SK-N-SH treated with all-trans-retinoic acid at 6 μM for 48 hours (cell line): ENCODE data around the gene HS3ST3B1.

Experiments used
- ATAC-seq: fragments of 200-7000 bp; cut with Tn5 transposase; 3 replicates; pipeline ENCODE4 v1.9.1; 2020; ENCODE audit warnings: mild to moderate bottlenecking, moderate library complexity
- ARNTL ChIP-seq: fragments of 450-650 bp; formaldehyde crosslinking; IDR thresholded peaks from 2 replicates; pipeline ENCODE4 v1.5.0; 2020; ENCODE audit warnings: low read depth, mild to moderate bottlenecking, moderate library complexity, borderline replicate concordance
- BACH2 ChIP-seq: fragments of 250-450 bp; sonication (Bioruptor Pico); IDR thresholded peaks from 2 replicates; pipeline ENCODE4 v1.9.0; 2021; ENCODE audit warnings: mild to moderate bottlenecking, borderline replicate concordance
- CREB5 ChIP-seq: fragments of 250-450 bp; sonication (Bioruptor Pico); IDR thresholded peaks from 2 replicates; pipeline ENCODE4 v1.5.1; 2020; ENCODE audit warnings: low read depth, mild to moderate bottlenecking, moderate library complexity
- CSDC2 ChIP-seq: fragments of 250-450 bp; sonication (Bioruptor Pico); IDR thresholded peaks from 2 replicates; pipeline ENCODE4 v1.5.0; 2020; ENCODE audit warnings: mild to moderate bottlenecking, moderate library complexity
- ISL1 ChIP-seq: fragments of 250-450 bp; sonication (Bioruptor Pico); IDR thresholded peaks from 2 replicates; pipeline ENCODE4 v2.1.2; 2022; ENCODE audit warnings: mild to moderate bottlenecking, moderate library complexity
- OSR1 ChIP-seq: fragments of 250-450 bp; sonication (Bioruptor Pico); IDR thresholded peaks from 2 replicates; pipeline ENCODE4 v1.8.0; 2022; ENCODE audit warnings: moderate library complexity, mild to moderate bottlenecking, inconsistent platforms
- PATZ1 ChIP-seq: fragments of 250-450 bp; sonication (Bioruptor Pico); IDR thresholded peaks from 2 replicates; pipeline ENCODE4 v1.8.0; 2020; ENCODE audit warnings: mild to moderate bottlenecking, moderate library complexity, borderline replicate concordance
- PPARA ChIP-seq: fragments of 250-450 bp; sonication (Bioruptor Pico); IDR thresholded peaks from 2 replicates; pipeline ENCODE4 v1.5.0; 2020; ENCODE audit warnings: mild to moderate bottlenecking, borderline replicate concordance
- SNAI2 ChIP-seq: fragments of 250-450 bp; sonication (Bioruptor Pico); IDR thresholded peaks from 2 replicates; pipeline ENCODE4 v1.5.0; 2020; ENCODE audit warnings: mild to moderate bottlenecking, moderate library complexity
- TOX ChIP-seq: fragments of 250-450 bp; sonication (Bioruptor Pico); IDR thresholded peaks from 2 replicates; pipeline ENCODE4 v1.8.0; 2021; ENCODE audit warnings: mild to moderate bottlenecking, moderate library complexity, borderline replicate concordance
- TSHZ2 ChIP-seq: fragments of 250-450 bp; sonication (Bioruptor Pico); IDR thresholded peaks from 2 replicates; pipeline ENCODE4 v1.5.0; 2020; ENCODE audit warnings: mild to moderate bottlenecking, moderate library complexity
- ZC3H10 ChIP-seq: fragments of 250-450 bp; sonication (Bioruptor Pico); IDR thresholded peaks from 2 replicates; pipeline ENCODE4 v1.5.1; 2021; ENCODE audit warnings: mild to moderate bottlenecking, moderate library complexity
- ZFP3 ChIP-seq: fragments of 250-450 bp; sonication (Bioruptor Pico); IDR thresholded peaks from 2 replicates; pipeline ENCODE4 v1.5.0; 2020; ENCODE audit warnings: mild to moderate bottlenecking, moderate library complexity
- ZFP30 ChIP-seq: fragments of 450-650 bp; formaldehyde crosslinking; IDR thresholded peaks from 2 replicates; pipeline ENCODE4 v1.5.0; 2022; ENCODE audit warnings: mild to moderate bottlenecking, moderate library complexity
- ZNF70 ChIP-seq: fragments of 450-650 bp; formaldehyde crosslinking; IDR thresholded peaks from 2 replicates; pipeline ENCODE4 v1.5.0; 2020; ENCODE audit warnings: mild to moderate bottlenecking, moderate library complexity
- ZNF8 ChIP-seq: fragments of 450-650 bp; formaldehyde crosslinking; IDR thresholded peaks from 2 replicates; pipeline ENCODE4 v1.5.0; 2020; ENCODE audit warnings: mild to moderate bottlenecking, moderate library complexity

HS3ST3B1 gene

GRCh38 chr17:14398766-14399165, 97.9 kb downstream of the HS3ST3B1 start:
- TF ChIP-seq ZFP3 (CRISPR knock-in tag) (no peak), ARNTL (CRISPR knock-in tag) (no peak), TSHZ2 (CRISPR knock-in tag) (no peak), ZNF70 (CRISPR knock-in tag) (no peak), TOX (no peak), ZFP30 (CRISPR knock-in tag) (no peak), PPARA (CRISPR knock-in tag) (no peak), SNAI2 (CRISPR knock-in tag) (no peak), CREB5 (CRISPR knock-in tag) (no peak), PATZ1 (CRISPR knock-in tag) (no peak), ISL1 (CRISPR knock-in tag) (no peak), ZNF8 (CRISPR knock-in tag) (no peak), OSR1 (CRISPR knock-in tag) (no peak), CSDC2 (CRISPR knock-in tag) (no peak), ZC3H10 (CRISPR knock-in tag) (no peak), BACH2 (CRISPR knock-in tag) (no peak)
- TF ChIP-seq, all 23 proteins: peak for 0
- no peak for ATAC-seq
